LNCaP clone FGC (cell line): ENCODE results near the gene THRSP.

ENCODE experiments used
- DNase-seq: peaks from one replicate; pipeline ENCODE4 v3.0.0-alpha.2; 2011; ENCODE audit warnings: low read depth
- H3K4me3 ChIP-seq: 2 replicates; pipeline ENCODE4 v1.5.1; 2011; ENCODE audit warnings: mild to moderate bottlenecking, low read depth, low read length, control low read depth
- CTCF ChIP-seq: IDR thresholded peaks from 2 replicates; pipeline ENCODE4 v1.5.1; 2012; ENCODE audit warnings: mild to moderate bottlenecking; ENCODE audit not compliant: control insufficient read depth, insufficient read depth; ENCODE audit errors: extremely low read depth

Gene THRSP

DNA sequence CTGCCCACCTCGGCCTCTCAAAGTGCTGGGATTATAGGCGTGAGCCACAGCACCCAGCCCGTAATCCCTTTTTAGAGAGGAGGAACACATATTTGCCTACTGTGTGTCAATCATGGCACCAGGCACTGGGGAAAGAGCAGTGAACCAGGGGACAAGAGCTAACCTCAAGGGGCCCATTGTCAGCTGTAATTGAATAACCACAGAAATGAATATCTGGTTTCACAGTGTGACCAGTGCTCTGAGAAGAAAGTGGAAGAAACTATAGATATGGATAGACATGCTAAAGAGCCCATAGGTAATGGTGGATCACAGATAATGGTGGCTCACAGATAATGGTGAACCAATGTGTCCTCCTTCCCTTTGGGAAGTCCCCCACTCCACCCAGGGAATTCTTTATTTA lies 32.0 kb upstream of the THRSP start:
- TF ChIP-seq CTCF: no peak
- no peak overlapping the region for H3K4me3 ChIP-seq
- no peak for DNase-seq

DNA sequence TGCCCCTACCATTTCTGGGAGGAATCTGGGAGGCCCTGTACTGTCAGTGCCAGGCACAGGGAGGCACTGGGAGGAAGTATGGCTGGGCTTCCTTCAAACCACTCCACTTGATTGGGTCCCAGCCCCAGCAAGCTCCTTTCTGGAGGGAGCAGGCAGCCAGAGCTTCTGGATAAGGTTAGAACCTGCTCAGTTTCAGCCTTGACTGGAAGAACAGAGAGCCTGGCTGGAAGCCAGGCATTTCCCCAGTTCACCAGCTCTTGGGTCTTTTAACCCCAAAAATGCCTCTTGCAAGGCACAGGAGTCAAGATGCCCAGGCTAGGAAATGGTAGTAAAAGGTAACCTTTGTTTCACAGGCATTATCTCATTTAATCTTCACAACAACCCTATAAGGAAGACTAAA lies 31.6 kb upstream of the THRSP start:
- H3K4me3 ChIP-seq: no peak overlapping the region
- no peak for DNase-seq
- no peak for TF ChIP-seq CTCF

GRCh38 chr11:78033040-78033439 lies 30.6 kb upstream of the THRSP start:
- H3K4me3 ChIP-seq: no peak overlapping the region
- no peak for TF ChIP-seq CTCF
- no peak for DNase-seq

- H3K4me3 ChIP-seq: no peak overlapping the region
- no peak for TF ChIP-seq CTCF
- DNase-seq: no peak
These were observed 29.0 kb upstream of the THRSP start for GRCh38 chr11:78034623-78035022.

GRCh38 chr11:78036313-78036712 lies 27.3 kb upstream of the THRSP start:
- DNase-seq: no peak
- no peak for TF ChIP-seq CTCF
- no peak overlapping the region for H3K4me3 ChIP-seq

DNA sequence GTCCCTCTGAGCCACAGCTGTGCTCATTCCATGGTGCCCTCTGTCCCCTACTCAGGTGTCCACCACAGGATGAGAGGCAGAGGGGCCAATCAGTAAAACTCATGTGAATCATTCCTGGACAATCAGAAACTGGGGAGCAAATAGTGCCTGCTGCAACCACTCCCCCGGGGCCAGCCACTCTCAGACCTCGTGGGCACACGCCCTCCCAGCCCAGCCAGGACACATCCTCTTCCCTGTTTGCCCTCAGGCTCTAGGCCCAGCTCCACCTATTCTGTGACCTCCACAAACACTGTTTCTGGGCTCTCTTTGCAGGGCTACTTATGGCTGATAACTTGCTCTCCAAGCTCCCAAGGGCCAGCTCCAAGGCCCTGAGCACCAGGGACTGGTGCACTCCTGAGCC lies 26.6 kb upstream of the THRSP start:
- H3K4me3 ChIP-seq: no peak overlapping the region
- no peak for DNase-seq
- TF ChIP-seq CTCF: no peak

GRCh38 chr11:78037825-78038620 lies 25.6 kb upstream of the THRSP start:
- no peak overlapping the region for H3K4me3 ChIP-seq
- DNase-seq: no peak
- TF ChIP-seq CTCF: no peak
